ENCODE measurements around the gene ZNF638.

Gene ZNF638

DNA sequence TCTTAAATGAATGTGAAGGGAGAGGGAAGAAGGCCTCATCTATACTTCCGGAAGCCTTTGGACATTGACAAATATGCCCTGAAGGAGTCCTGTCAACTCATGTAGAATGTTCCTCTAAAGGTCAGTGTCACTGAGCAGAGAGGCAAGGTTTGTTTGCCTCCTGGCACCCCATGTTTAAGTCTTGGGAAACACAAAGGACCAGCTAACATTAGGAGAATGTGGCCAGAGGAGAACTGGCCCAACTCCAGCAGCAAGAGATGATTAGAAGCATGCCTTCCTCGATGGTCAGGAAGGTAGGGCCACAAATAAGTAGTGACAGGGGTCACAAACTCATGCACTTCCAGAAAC, 127.5 kb downstream of the ZNF638 start:
- DNase-seq (ENCODE audit: low spot score): no peak
- no peaks in the 10 kb centered on the region for H3K9me3 Mint-ChIP-seq
- H3K27me3 Mint-ChIP-seq (ENCODE audit: low read depth): peaks cover 21% of the 10 kb centered on the region
- no peaks in the 10 kb centered on the region for H3K4me1 Mint-ChIP-seq (ENCODE audit: low read depth)
- no peaks in the 10 kb centered on the region for H3K36me3 Mint-ChIP-seq (ENCODE audit: low read depth)
- no peak overlapping the region for H3K27ac Mint-ChIP-seq
- no peak overlapping the region for H3K4me3 Mint-ChIP-seq

DNA sequence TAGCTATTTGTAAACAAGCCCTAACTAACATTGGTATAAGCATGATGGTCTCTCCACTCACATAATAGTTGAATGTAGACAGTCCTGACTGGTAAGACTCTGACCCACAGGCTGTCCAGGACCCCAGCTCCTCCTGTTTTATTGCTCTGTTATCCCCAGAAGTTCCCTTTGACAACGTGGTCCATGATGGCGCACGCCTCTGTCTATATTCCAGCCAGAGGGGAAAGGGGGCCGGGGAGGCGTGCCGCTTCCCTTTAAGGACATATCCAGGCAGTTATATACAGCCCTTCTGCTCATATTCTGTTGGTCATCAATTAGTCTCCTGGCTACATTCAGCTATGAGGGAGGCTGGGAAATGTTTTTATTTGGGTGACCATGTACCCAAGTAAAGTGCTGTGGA, 128.5 kb downstream of the ZNF638 start:
- no peaks in the 10 kb centered on the region for H3K9me3 Mint-ChIP-seq
- DNase-seq (ENCODE audit: low spot score): no peak
- H3K27ac Mint-ChIP-seq: no peak overlapping the region
- no peaks in the 10 kb centered on the region for H3K36me3 Mint-ChIP-seq (ENCODE audit: low read depth)
- peaks cover 12% of the 10 kb centered on the region for H3K27me3 Mint-ChIP-seq (ENCODE audit: low read depth)
- no peaks in the 10 kb centered on the region for H3K4me1 Mint-ChIP-seq (ENCODE audit: low read depth)
- no peak overlapping the region for H3K4me3 Mint-ChIP-seq

DNA sequence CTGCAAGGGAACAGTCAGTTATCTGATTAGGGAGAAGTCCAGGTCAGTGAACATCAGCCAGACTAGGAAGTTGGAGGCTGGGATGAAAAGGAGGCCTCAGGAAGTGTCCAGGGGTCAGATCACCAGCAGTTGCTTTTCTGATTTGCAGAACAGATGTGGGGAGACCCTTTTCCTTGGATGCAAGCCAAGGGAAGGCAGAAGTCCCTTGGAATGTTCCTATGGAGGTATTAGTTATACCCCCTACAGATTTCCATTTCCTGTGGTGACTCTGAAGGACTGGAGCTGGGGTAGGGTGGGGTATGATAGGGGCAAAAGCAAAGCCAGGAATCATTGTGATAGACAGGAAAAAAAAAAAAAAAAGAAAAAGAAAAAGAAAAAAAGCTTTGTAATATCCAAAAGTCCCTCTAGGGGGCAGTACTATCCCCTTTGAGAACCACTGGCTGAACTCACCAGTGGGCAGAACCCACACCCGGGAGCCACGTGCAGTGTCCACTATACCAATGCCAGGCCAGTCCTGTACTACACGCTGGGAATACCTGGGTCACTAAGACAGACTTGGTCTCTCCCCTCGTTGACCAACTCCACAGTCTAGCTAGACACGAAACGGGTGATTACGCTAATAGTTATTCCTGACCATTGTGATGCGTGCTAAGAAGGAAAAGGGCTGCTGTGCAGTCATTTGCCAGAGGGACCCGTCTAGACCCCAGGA, 129.2 kb downstream of the ZNF638 start:
- peaks cover 8% of the 10 kb centered on the region for H3K27me3 Mint-ChIP-seq (ENCODE audit: low read depth)

DNA sequence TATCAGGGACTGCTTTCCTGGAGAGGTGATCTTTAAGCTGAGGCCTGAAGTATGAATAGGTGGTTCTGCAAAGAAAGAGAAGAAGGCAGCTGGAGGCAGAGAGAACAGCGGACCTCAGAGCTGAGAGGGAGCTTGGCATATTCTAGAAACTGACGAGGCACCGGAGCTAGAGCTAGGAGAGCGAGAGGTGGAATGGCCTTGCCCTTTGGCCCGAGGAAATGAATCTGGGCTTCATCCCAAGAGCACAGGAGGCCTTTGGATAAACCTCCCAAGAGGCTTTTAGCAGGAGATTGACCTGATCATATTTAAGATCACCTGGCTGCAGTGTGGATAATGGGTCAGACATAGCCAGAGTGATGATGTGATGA, 129.7 kb downstream of the ZNF638 start:
- Mint-ChIP-seq H3K27me3 (ENCODE audit: low read depth) (peaks cover 4% of the 10 kb centered on the region), H3K4me1 (ENCODE audit: low read depth) (no peaks in the 10 kb centered on the region), H3K27ac (no peak overlapping the region), H3K9me3 (no peaks in the 10 kb centered on the region), H3K36me3 (ENCODE audit: low read depth) (no peaks in the 10 kb centered on the region), H3K4me3 (no peak overlapping the region)
- DNase-seq (ENCODE audit: low spot score): no peak

More for the DNA sequence above, 129.2 kb downstream of the ZNF638 start:
- no peak for DNase-seq (ENCODE audit: low spot score)
- Mint-ChIP-seq H3K4me3 (no peak overlapping the region), H3K4me1 (ENCODE audit: low read depth) (no peaks in the 10 kb centered on the region), H3K36me3 (ENCODE audit: low read depth) (no peaks in the 10 kb centered on the region), H3K9me3 (no peaks in the 10 kb centered on the region), H3K27ac (no peak overlapping the region)

DNA sequence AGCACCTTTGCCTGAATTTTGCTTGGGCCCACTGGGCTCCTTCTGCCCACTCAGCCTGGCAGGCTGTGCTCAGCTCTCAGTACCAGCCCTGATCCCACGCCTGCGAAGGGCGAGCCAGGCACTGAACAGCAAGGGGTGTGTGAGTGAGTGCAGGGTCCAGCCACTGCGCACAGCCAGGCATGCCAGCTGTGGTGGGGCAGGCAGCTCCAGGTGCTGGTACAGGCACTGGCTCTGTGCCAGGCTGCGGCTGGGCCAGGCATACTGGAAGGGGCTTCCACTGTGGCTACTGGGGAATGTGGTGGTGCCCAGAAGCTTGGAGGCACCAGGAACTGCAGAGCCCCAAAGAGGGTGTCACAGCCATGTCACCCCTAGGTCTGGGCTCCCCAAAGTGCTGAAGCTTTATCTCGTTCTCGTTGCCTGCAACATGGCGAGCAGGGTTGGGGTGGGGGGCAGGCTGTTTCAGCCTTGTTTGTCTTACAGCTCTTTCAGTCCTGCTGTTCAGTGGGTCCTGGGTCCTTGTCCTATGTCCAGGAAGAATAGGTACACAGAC, 130.5 kb downstream of the ZNF638 start:
- Mint-ChIP-seq H3K9me3 (no peaks in the 10 kb centered on the region), H3K36me3 (ENCODE audit: low read depth) (no peaks in the 10 kb centered on the region), H3K27me3 (ENCODE audit: low read depth) (peaks cover 7% of the 10 kb centered on the region), H3K4me3 (no peak overlapping the region), H3K27ac (no peak overlapping the region), H3K4me1 (ENCODE audit: low read depth) (peaks cover 3% of the 10 kb centered on the region)
- no peak for DNase-seq (ENCODE audit: low spot score)

DNA sequence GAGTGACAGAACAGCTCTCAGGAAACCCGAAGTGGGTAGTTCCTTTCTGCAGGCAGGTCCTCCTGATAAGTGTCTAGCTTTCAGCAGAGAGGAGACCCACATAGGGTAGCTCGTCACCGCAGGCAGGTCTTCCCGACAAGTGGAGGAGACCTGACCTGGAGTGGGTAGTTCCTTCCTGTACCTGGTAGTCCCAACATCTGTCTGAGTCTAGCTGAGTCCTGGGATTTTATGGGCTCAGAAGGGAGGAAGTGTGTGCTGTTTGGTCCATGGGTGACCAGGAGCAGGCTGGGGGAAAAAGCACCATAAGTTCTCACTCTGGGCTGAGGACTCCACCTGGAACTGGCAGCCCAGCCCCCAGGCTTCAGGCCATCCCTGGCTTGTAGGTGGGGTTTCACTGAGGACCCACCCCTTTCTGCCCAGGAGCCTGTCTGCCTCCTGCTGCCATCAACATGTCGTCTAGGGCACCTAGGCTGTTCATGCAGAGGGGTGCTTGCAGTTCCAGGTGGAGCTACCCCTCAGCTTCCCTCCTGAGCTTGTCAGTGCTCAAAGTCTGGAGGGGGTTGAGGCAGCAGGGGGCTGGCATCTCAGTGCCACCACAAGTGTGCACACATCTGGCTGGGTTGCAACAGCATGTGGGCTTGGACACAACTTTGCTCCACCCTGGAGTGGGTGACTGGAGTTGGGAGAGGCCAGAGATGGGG, 131.2 kb downstream of the ZNF638 start:
- H3K27ac Mint-ChIP-seq: no peak overlapping the region
- no peak for DNase-seq (ENCODE audit: low spot score)

DNA sequence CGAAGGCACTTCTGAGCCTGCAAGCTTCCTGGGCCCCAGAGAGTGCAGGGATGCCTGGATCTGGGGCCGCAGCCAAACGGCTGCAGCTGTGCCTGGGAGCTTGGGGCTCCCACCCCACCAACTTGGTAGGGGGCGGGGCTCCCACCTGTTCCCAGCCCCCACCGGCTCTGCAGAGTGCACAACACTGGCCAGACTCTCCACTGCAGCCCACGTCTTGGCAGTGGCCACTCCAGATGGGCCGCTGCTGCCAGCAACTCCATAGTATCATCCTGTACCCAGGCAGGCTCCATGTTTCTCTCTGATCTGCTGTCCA, 131.7 kb downstream of the ZNF638 start:
- peaks cover 18% of the 10 kb centered on the region for H3K27me3 Mint-ChIP-seq (ENCODE audit: low read depth)
- no peak overlapping the region for H3K4me3 Mint-ChIP-seq
- no peak for DNase-seq (ENCODE audit: low spot score)
- no peaks in the 10 kb centered on the region for H3K9me3 Mint-ChIP-seq
- H3K27ac Mint-ChIP-seq: no peak overlapping the region
- H3K4me1 Mint-ChIP-seq (ENCODE audit: low read depth): peaks cover 4% of the 10 kb centered on the region
- H3K36me3 Mint-ChIP-seq (ENCODE audit: low read depth): no peaks in the 10 kb centered on the region

More for the DNA sequence above, 131.2 kb downstream of the ZNF638 start:
- peaks cover 13% of the 10 kb centered on the region for H3K27me3 Mint-ChIP-seq (ENCODE audit: low read depth)
- no peaks in the 10 kb centered on the region for H3K36me3 Mint-ChIP-seq (ENCODE audit: low read depth)
- peaks cover 4% of the 10 kb centered on the region for H3K4me1 Mint-ChIP-seq (ENCODE audit: low read depth)
- no peaks in the 10 kb centered on the region for H3K9me3 Mint-ChIP-seq
- no peak overlapping the region for H3K4me3 Mint-ChIP-seq

DNA sequence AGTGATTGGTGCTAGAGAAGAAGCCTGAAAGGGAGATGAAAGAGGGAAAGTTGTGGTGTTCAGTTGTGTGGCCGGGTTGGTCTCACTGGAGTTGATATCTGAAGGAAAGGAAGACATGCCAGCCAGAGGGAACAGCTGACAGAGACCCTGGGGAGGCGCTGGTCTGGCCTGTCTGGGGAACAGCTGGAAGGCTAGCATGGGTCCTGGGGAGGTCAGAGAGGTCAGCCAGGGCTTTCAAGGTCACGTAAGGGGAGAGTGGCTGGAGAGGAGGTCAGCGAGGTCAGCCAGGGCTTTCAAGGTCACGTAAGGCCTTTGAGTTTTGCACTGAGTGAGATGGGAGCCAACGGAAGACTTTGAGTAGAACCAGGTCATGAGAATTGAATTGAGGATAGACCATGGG, 132.8 kb downstream of the ZNF638 start:
- H3K27me3 Mint-ChIP-seq (ENCODE audit: low read depth): peaks cover 28% of the 10 kb centered on the region
- H3K9me3 Mint-ChIP-seq: no peaks in the 10 kb centered on the region
- H3K36me3 Mint-ChIP-seq (ENCODE audit: low read depth): no peaks in the 10 kb centered on the region
- H3K4me1 Mint-ChIP-seq (ENCODE audit: low read depth): peaks cover 4% of the 10 kb centered on the region
- H3K4me3 Mint-ChIP-seq: no peak overlapping the region
- no peak overlapping the region for H3K27ac Mint-ChIP-seq
- no peak for DNase-seq (ENCODE audit: low spot score)

DNA sequence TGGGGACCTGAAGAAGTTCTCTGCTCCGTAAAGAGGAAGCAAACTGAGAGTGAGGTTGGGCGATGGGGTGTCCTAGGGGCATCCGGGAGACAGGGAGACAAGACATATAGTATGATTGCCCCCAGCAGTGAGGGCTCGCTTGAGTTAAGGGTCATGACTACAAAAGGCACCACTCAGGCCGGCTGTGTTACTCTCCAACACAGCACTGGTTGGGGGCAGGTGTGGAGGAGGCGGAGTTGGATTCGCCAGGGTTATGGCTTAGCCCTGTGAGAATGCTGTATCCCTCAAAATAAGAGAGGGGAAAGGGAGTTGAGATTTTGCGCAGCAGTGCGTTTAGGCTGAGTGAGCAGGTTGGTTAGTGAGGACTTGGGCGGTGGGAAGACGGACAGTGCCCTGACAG, 133.8 kb downstream of the ZNF638 start:
- H3K4me1 Mint-ChIP-seq (ENCODE audit: low read depth): peaks cover 4% of the 10 kb centered on the region
- H3K27ac Mint-ChIP-seq: no peak overlapping the region
- H3K9me3 Mint-ChIP-seq: no peaks in the 10 kb centered on the region
- no peak for DNase-seq (ENCODE audit: low spot score)
- H3K27me3 Mint-ChIP-seq (ENCODE audit: low read depth): peaks cover 34% of the 10 kb centered on the region
- H3K36me3 Mint-ChIP-seq (ENCODE audit: low read depth): no peaks in the 10 kb centered on the region
- no peak overlapping the region for H3K4me3 Mint-ChIP-seq

DNA sequence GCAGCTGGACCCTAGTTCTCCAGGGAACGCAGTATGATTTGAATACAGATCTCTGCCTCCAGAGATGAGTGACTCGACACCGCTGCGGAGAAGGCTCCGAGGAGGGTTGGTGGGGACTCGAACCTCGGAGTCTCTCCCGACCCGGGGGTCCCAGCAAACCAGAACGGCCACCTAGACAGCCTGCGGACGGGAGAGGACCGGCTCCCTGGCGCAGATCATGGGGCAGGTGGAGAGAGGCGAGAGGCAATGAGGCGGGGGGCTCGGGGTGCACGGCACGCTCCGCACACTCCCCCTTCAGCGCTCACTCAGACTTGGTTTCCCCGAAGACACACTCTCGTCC, 134.3 kb downstream of the ZNF638 start:
- Mint-ChIP-seq H3K4me1 (ENCODE audit: low read depth) (peaks cover 4% of the 10 kb centered on the region), H3K9me3 (no peaks in the 10 kb centered on the region), H3K4me3 (no peak overlapping the region), H3K27ac (no peak overlapping the region), H3K27me3 (ENCODE audit: low read depth) (peaks cover 34% of the 10 kb centered on the region), H3K36me3 (ENCODE audit: low read depth) (no peaks in the 10 kb centered on the region)
- no peak for DNase-seq (ENCODE audit: low spot score)

DNA sequence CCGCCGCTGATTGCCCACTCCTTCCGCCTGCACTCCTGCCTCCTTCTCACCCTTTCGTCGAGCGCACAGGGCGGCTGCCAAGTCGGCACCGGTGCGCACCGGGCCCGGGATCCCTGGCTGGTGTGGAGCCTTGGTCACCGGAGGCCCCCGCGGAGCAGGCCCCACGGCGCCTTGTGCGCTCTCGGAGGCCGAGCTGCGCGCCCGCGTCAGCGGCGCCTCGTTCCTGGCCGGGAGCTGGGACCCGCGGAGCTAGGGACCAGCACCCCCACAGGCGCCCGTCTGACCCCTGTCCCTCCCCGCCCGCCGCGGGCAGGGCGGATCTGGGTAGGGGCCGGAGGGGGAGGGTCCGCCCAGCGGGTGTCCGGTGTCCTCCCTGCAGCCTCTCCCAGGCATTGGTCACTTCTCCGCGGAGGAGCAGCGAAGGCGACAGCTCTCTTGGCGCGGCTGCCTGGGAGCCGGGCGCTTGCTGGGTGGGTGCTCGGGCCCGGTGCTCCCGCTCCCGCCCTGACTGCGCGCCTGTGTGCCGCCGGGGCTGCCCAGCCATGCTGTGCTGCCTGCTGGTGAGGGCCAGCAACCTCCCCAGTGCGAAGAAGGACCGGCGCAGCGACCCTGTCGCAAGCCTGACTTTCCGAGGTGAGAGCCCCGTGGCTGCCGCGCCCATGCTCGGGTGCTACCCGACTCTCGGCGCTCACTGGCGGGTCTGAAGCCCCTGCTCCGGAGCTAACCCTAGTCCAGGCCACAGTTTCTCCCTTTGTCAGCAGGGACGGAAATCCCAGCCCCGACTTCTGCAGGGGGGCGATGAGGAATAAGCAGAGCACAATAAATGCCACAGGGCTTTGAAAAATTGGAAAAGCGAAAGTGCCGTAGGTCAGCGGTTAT, 135.0 kb downstream of the ZNF638 start:
- Mint-ChIP-seq H3K27me3 (ENCODE audit: low read depth) (peaks cover 31% of the 10 kb centered on the region), H3K36me3 (ENCODE audit: low read depth) (no peaks in the 10 kb centered on the region), H3K4me3 (peak overlapping the region; percentile 82), H3K4me1 (ENCODE audit: low read depth) (peaks cover 4% of the 10 kb centered on the region), H3K9me3 (no peaks in the 10 kb centered on the region), H3K27ac (no peak overlapping the region)
- no peak for DNase-seq (ENCODE audit: low spot score)

DNA sequence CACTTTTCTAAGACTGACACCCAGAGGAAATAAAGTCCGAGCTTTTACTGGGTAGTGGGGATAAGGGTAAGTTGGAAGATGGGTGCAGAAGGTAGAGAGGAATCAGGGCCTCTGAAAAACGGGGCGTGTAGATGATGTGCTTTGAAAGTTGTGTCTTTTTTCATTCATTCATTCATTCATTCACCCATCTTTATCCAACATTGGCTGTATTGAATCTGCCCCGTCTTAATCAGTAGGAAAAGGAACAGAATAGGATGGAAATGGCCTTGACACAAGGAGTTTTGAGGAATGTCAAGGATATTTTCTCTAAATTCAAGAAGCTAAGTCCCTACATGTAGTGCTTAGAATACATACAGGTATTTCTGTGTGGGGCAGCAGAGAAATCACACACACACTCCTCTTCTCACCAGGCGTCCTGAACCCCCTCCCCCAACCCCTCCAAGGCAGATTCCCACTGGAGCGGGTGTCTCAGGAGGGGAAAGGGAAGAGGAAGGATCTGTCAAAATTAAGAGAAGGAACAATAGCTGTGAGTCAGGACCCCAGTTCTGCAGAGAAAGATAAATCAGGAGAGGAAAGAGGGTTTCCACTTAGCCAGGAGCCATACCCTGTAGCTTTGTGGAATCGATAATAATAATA, 135.7 kb downstream of the ZNF638 start:
- H3K4me3 Mint-ChIP-seq: peak overlapping the region; percentile 82
- DNase-seq (ENCODE audit: low spot score): no peak
- no peak overlapping the region for H3K27ac Mint-ChIP-seq
- no peaks in the 10 kb centered on the region for H3K36me3 Mint-ChIP-seq (ENCODE audit: low read depth)
- no peaks in the 10 kb centered on the region for H3K9me3 Mint-ChIP-seq
- H3K4me1 Mint-ChIP-seq (ENCODE audit: low read depth): peaks cover 4% of the 10 kb centered on the region
- H3K27me3 Mint-ChIP-seq (ENCODE audit: low read depth): peaks cover 31% of the 10 kb centered on the region

DNA sequence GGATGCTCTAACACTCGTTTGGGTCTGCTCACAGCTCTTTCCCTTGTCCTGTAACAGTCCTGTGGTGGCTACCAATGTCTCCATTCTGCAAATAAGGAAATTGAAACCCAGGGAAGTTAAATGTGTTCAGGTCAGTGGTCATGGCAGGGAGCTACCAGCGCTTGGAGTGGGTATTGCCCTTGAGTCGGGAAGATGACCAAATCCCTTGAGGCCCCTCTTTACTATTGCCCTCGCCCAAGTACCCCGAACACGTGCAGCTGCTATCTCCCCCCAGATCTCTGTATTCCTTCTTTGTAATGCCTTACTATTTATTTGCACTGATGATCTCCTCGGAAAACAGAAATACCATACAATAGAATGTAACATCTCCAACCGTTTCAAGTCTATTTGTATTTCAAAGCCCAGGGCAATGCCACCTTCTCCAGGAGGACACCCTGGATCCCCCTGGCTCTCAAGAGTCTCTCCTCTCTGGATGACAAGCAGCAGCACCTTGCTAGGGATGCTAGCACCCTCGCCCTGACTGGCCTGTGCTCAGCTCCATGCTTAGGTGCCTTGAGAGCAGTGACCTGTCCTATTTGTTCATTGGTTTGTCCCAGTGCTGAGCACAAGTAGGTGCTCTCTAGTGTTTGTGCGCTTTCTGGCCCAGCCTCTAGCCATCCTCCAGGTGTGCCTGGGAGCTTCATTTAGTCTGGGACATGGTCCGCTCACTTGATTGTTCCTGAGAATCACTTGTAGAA, 136.9 kb downstream of the ZNF638 start:
- peaks cover 4% of the 10 kb centered on the region for H3K4me1 Mint-ChIP-seq (ENCODE audit: low read depth)
- H3K4me3 Mint-ChIP-seq: no peak overlapping the region

More for the DNA sequence above, 136.9 kb downstream of the ZNF638 start:
- H3K27ac Mint-ChIP-seq: no peak overlapping the region
- peaks cover 35% of the 10 kb centered on the region for H3K27me3 Mint-ChIP-seq (ENCODE audit: low read depth)
- no peak for DNase-seq (ENCODE audit: low spot score)
- H3K9me3 Mint-ChIP-seq: no peaks in the 10 kb centered on the region
- no peaks in the 10 kb centered on the region for H3K36me3 Mint-ChIP-seq (ENCODE audit: low read depth)

Measured in T-helper 2 cell treated with Interferon-gamma antibody and Interleukin-4, amounts not matched to agents 5 μg/mL and 100 μg/mL, for 36 hours (primary cell).